DND-41 (cell line): ENCODE results near the gene ZNF23.

Experiments
- ATAC-seq: fragments of 200-7000 bp; cut with Tn5 transposase; 3 replicates; pipeline ENCODE4 v1.9.1; 2021; ENCODE audit warnings: low read depth; ENCODE audit not compliant: insufficient read depth
- DNase-seq: peaks from one replicate; pipeline ENCODE4 v3.0.0-alpha.2; 2020
- H2AFZ ChIP-seq: 2 replicates; pipeline ENCODE4 v1.6.0; 2012; ENCODE audit warnings: low read depth, low read length
- H3K27ac ChIP-seq: 2 replicates; pipeline ENCODE4 v1.5.1; 2012; ENCODE audit warnings: low read length, inconsistent platforms
- H3K27me3 ChIP-seq: fragments of 200-600 bp; sonication (generic); 2 replicates; pipeline ENCODE4 v1.6.0; 2012; ENCODE audit warnings: low read length, mild to moderate bottlenecking, inconsistent platforms; ENCODE audit not compliant: insufficient read depth, poor library complexity
- H3K36me3 ChIP-seq: 2 replicates; pipeline ENCODE4 v1.5.1; 2012; ENCODE audit warnings: low read length, inconsistent platforms; ENCODE audit not compliant: insufficient read depth
- H3K4me1 ChIP-seq: 2 replicates; pipeline ENCODE4 v1.5.1; 2012; ENCODE audit warnings: mild to moderate bottlenecking, low read length; ENCODE audit not compliant: insufficient read depth
- H3K4me2 ChIP-seq: 2 replicates; pipeline ENCODE4 v1.6.0; 2012; ENCODE audit warnings: mild to moderate bottlenecking, moderate library complexity, low read length, inconsistent platforms; ENCODE audit not compliant: insufficient read depth
- H3K4me3 ChIP-seq, 2 experiments: fragments of 200-600 bp in 1 of 2; shearing (Covaris generic) in 1 of 2; 2 replicates each; pipeline ENCODE4 v1.5.1; 2012 to 2016; ENCODE audit warnings: inconsistent platforms in 2 of 2, low read length in 2 of 2, mild to moderate bottlenecking in 2 of 2, low read depth in 1 of 2, moderate library complexity in 1 of 2
- H3K79me2 ChIP-seq: 2 replicates; pipeline ENCODE4 v1.6.0; 2012; ENCODE audit warnings: low read length, inconsistent platforms; ENCODE audit not compliant: insufficient read depth
- H3K9ac ChIP-seq: 2 replicates; pipeline ENCODE4 v1.6.0; 2012; ENCODE audit warnings: low read depth, mild to moderate bottlenecking, inconsistent platforms, low read length, moderate library complexity
- H3K9me3 ChIP-seq: 2 replicates; pipeline ENCODE4 v1.5.1; 2012; ENCODE audit warnings: low read length, moderate library complexity, mild to moderate bottlenecking, inconsistent platforms; ENCODE audit not compliant: insufficient read depth, severe bottlenecking
- H4K20me1 ChIP-seq: 2 replicates; pipeline ENCODE4 v1.6.0; 2012; ENCODE audit warnings: low read length; ENCODE audit not compliant: insufficient read depth
- CTCF ChIP-seq: IDR thresholded peaks from 2 replicates; pipeline ENCODE4 v1.5.1; 2012; ENCODE audit warnings: borderline replicate concordance, low read length, moderate library complexity, mild to moderate bottlenecking; ENCODE audit not compliant: poor library complexity, severe bottlenecking; ENCODE audit errors: extremely low read depth
- EZH2 ChIP-seq: IDR thresholded peaks from 3 replicates; pipeline ENCODE4 v1.6.1; 2012; ENCODE audit warnings: borderline replicate concordance, low read depth, mild to moderate bottlenecking, moderate library complexity, low read length, inconsistent platforms; ENCODE audit not compliant: severe bottlenecking

Gene ZNF23

GRCh38 chr16:71476457-71477124 lies 14.5 kb upstream of the ZNF23 start:
- Histone ChIP-seq H3K4me1 (no peaks in the 10 kb centered on the region), H3K27me3 (no peaks in the 10 kb centered on the region), H3K9ac (no peak overlapping the region), H3K79me2 (no peaks in the 10 kb centered on the region), H3K27ac (no peak overlapping the region), H3K4me2 (no peak overlapping the region), H2AFZ (no peak overlapping the region), H3K9me3 (no peaks in the 10 kb centered on the region), H3K4me3 (no peak overlapping the region), H4K20me1 (no peaks in the 10 kb centered on the region), H3K36me3 (no peaks in the 10 kb centered on the region)
- no peak for DNase-seq
- TF ChIP-seq CTCF (no peak), EZH2 (no peak)
- no peak for ATAC-seq

DNA sequence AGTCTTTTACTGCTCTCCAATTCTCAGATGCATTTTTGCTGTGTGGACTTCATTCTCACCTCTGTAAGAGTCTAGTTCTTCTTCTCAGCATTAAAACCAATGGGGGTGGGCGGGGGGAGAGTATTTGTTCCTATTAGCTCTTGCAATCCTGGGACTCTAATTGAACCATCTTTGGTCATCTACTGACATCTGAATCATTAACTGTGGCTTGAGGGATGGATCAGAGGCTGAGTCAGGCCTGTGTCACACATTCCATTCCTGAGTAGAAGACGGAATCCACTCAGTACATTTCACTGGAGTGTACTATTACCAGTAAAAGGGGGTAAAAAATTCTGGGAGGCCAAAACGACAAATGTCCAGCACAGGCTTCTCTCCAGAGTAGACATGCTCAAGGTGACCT lies 12.8 kb upstream of the ZNF23 start:
- Histone ChIP-seq H2AFZ (no peak overlapping the region), H3K9ac (no peak overlapping the region), H3K27me3 (no peaks in the 10 kb centered on the region), H3K4me1 (no peaks in the 10 kb centered on the region), H3K36me3 (no peaks in the 10 kb centered on the region), H4K20me1 (no peaks in the 10 kb centered on the region), H3K4me2 (no peak overlapping the region), H3K27ac (no peak overlapping the region), H3K9me3 (no peaks in the 10 kb centered on the region), H3K79me2 (no peaks in the 10 kb centered on the region), H3K4me3 (no peak overlapping the region)
- TF ChIP-seq CTCF (no peak), EZH2 (no peak)
- DNase-seq (no peak), ATAC-seq (no peak)

GRCh38 chr16:71473891-71474290 lies 11.8 kb upstream of the ZNF23 start:
- ATAC-seq, result no peak
- Histone ChIP-seq H2AFZ (no peak overlapping the region), H3K27ac (no peak overlapping the region), H3K27me3 (no peaks in the 10 kb centered on the region), H3K4me2 (no peak overlapping the region), H3K36me3 (no peaks in the 10 kb centered on the region), H4K20me1 (no peaks in the 10 kb centered on the region), H3K9me3 (no peaks in the 10 kb centered on the region), H3K4me3 (no peak overlapping the region), H3K9ac (no peak overlapping the region), H3K79me2 (no peaks in the 10 kb centered on the region), H3K4me1 (no peaks in the 10 kb centered on the region)
- no peak for DNase-seq
- no peak for TF ChIP-seq CTCF
- TF ChIP-seq EZH2, result no peak

DNA sequence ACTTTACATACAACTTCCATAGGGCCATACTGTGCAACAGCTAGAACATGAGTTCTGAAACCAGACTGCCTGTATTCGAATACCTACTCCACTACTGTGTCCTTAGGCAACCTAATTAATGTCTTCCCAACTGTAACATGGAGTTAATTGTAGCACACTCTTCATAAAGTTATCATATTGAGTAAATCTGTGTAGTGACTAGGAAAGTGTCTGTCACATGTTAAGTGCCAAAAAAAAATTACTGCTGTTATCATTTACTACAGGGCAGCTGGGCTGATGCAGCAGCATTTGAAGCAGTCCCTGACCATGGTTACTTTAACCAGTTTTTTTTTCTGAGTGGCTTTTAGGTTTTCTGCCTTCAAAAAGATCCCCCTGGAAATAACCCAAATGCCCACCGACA lies 10.9 kb upstream of the ZNF23 start:
- H3K79me2 ChIP-seq, result no peaks in the 10 kb centered on the region
- H3K27me3 ChIP-seq, result no peaks in the 10 kb centered on the region
- H4K20me1 ChIP-seq, result no peaks in the 10 kb centered on the region
- ATAC-seq (no peak), DNase-seq (no peak)
- no peak overlapping the region for H3K4me2 ChIP-seq
- H3K9ac ChIP-seq, result no peak overlapping the region
- no peaks in the 10 kb centered on the region for H3K36me3 ChIP-seq
- no peaks in the 10 kb centered on the region for H3K9me3 ChIP-seq
- TF ChIP-seq EZH2, result no peak
- TF ChIP-seq CTCF, result no peak
- H3K4me1 ChIP-seq, result no peaks in the 10 kb centered on the region
- H3K27ac ChIP-seq, result no peak overlapping the region
- H2AFZ ChIP-seq, result no peak overlapping the region
- no peak overlapping the region for H3K4me3 ChIP-seq
